Erythroblast (primary cell): ENCODE results near the gene PHF12.

Source experiments
- GATA1 ChIP-seq: IDR thresholded peaks from 2 replicates; pipeline ENCODE4 v1.6.1; 2011; ENCODE audit warnings: low read depth, mild to moderate bottlenecking, control low read depth, low read length, moderate library complexity
- POLR2A ChIP-seq: IDR thresholded peaks from 2 replicates; pipeline ENCODE4 v1.6.1; 2011; ENCODE audit warnings: mild to moderate bottlenecking, low read length

- TF ChIP-seq POLR2A (no peak), GATA1 (no peak)
These were observed 23.1 kb upstream of the PHF12 start for GRCh38 chr17:28974451-28974850.
